Thyroid gland (tissue), 4 donors: ENCODE results near the gene VPS18. TPM values are rescaled to one million over a fixed set of nuclear protein-coding genes. Genes with fewer than 3 reads are reported as not detected.

Experiments
- DNase-seq, 2 donors: peaks; one replicate each; pipeline ENCODE4 v3.0.0-alpha.2; 2019
- H3K27ac ChIP-seq, 3 donors: fragments of 200-600 bp; sonication (generic); 1 replicate in 2 of 3; 2 replicates in 1 of 3; pipeline ENCODE4 v1.5.1; 2016 to 2019; ENCODE audit warnings: mild to moderate bottlenecking in 1 of 3, moderate library complexity in 1 of 3
- H3K27me3 ChIP-seq: fragments of 200-600 bp; sonication (generic); one replicate; pipeline ENCODE4 v1.5.1; 2019
- H3K36me3 ChIP-seq, 2 donors: fragments of 200-600 bp; sonication (generic); one replicate each; pipeline ENCODE4 v1.5.1; 2016 to 2019
- H3K4me1 ChIP-seq, 2 donors: fragments of 200-600 bp; sonication (generic); one replicate each; pipeline ENCODE4 v1.5.1; 2017 to 2019
- H3K4me3 ChIP-seq, 3 donors: fragments of 200-600 bp; sonication (generic); replicated peaks in 1 of 3; 1 replicate in 2 of 3; 2 replicates in 1 of 3; pipeline ENCODE4 v1.5.1; 2016; ENCODE audit warnings: mild to moderate bottlenecking in 1 of 3
- H3K9me3 ChIP-seq: fragments of 200-600 bp; sonication (generic); one replicate; pipeline ENCODE4 v1.5.1; 2017
- CTCF ChIP-seq, 6 experiments: fragments of 200-600 bp in 3 of 6; fragments of 450-650 bp in 3 of 6; sonication (generic) in 3 of 6; IDR thresholded peaks; one replicate each; pipeline ENCODE4 v1.5.1; 2016 to 2019; ENCODE audit warnings: antibody characterized with exemption in 6 of 6, mild to moderate bottlenecking in 2 of 6, inconsistent platforms in 1 of 6, moderate library complexity in 1 of 6
- POLR2A ChIP-seq, 2 donors: fragments of 450-650 bp; IDR thresholded peaks; one replicate each; pipeline ENCODE4 v1.6.1; 2017; ENCODE audit warnings: antibody characterized with exemption in 2 of 2, mild to moderate bottlenecking in 2 of 2, moderate library complexity in 1 of 2
- WGBS, 2 donors: methylation state at CpG; one replicate each; pipeline ENCODE4 v1.1.5; 2017; 5-methylcytosine and 5-hydroxymethylcytosine counted together
- intact Hi-C: fragments of 100-400 bp; cut with DNase I; formaldehyde crosslinking; loops from one replicate; pipeline ENCODE4 v1.15.1; 2023
- total RNA-seq, 4 donors: library from RNA; depleted of rRNA; stranded (reverse); fragments of >200 nt; gene quantifications; one replicate each; pipeline ENCODE4 v1.2.3, GENCODE V29; 2016

VPS18 gene
- total RNA-seq, 4 donors from 2014 or later: 29.2 to 43.6 (median 37.2) TPM

GRCh38 chr15:40878785-40879184 lies 15.5 kb upstream of the VPS18 start:
- TF ChIP-seq CTCF (IDR thresholded peaks at IDR 0.05) (no peak), POLR2A (IDR thresholded peaks at IDR 0.05) (no peak)
- Histone ChIP-seq H3K27ac (no peak overlapping the region), H3K27me3 (no peaks in the 10 kb centered on the region), H3K4me1 (peaks cover 0 to 2% of the 10 kb centered on the region in 2 donors), H3K36me3 (no peaks in the 10 kb centered on the region), H3K4me3 (no peak overlapping the region), H3K9me3 (no peaks in the 10 kb centered on the region)
- WGBS, 2 donors: 100% methylated on average over 1 of the region's 1 CpG
- intact Hi-C loops: no loop called here
- no peak for DNase-seq

GRCh38 chr15:40879609-40880008 lies 14.6 kb upstream of the VPS18 start:
- Histone ChIP-seq H3K4me3 (no peak overlapping the region), H3K27ac (no peak overlapping the region), H3K4me1 (no peaks in the 10 kb centered on the region), H3K36me3 (no peaks in the 10 kb centered on the region), H3K27me3 (no peaks in the 10 kb centered on the region), H3K9me3 (no peaks in the 10 kb centered on the region)
- TF ChIP-seq POLR2A (IDR thresholded peaks at IDR 0.05): no peak
- TF ChIP-seq CTCF (IDR thresholded peaks at IDR 0.05): no peak
- intact Hi-C loops: no loop called here
- no peak for DNase-seq
- 85 to 87% methylated on average over 6 of the region's 6 CpGs for WGBS, 2 donors

GRCh38 chr15:40881351-40881750 lies 12.9 kb upstream of the VPS18 start:
- no peak overlapping the region for H3K4me3 ChIP-seq
- TF ChIP-seq CTCF (IDR thresholded peaks at IDR 0.05) (no peak), POLR2A (IDR thresholded peaks at IDR 0.05) (no peak)
- WGBS, 2 donors: 95% methylated on average over 6 of the region's 6 CpGs
- intact Hi-C loops: no loop called here
- no peaks in the 10 kb centered on the region for H3K9me3 ChIP-seq
- H3K36me3 ChIP-seq: no peaks in the 10 kb centered on the region
- H3K4me1 ChIP-seq: no peaks in the 10 kb centered on the region
- no peaks in the 10 kb centered on the region for H3K27me3 ChIP-seq
- no peak for DNase-seq
- no peak overlapping the region for H3K27ac ChIP-seq

GRCh38 chr15:40886586-40886985 lies 7.7 kb upstream of the VPS18 start:
- Histone ChIP-seq H3K4me3 (no peak overlapping the region), H3K4me1 (no peaks in the 10 kb centered on the region), H3K36me3 (no peaks in the 10 kb centered on the region), H3K27me3 (no peaks in the 10 kb centered on the region), H3K9me3 (no peaks in the 10 kb centered on the region), H3K27ac (no peak overlapping the region)
- TF ChIP-seq POLR2A (IDR thresholded peaks at IDR 0.05) (no peak), CTCF (IDR thresholded peaks at IDR 0.05) (no peak)
- DNase-seq: no peak
- intact Hi-C loops: no loop called here
- 74 to 75% methylated on average over 1 of the region's 1 CpG for WGBS, 2 donors

- Histone ChIP-seq H3K27ac (no peak overlapping the region), H3K27me3 (no peaks in the 10 kb centered on the region), H3K4me1 (peaks cover 0 to 7% of the 10 kb centered on the region in 2 donors), H3K9me3 (no peaks in the 10 kb centered on the region), H3K4me3 (no peak overlapping the region), H3K36me3 (no peaks in the 10 kb centered on the region)
- intact Hi-C loops: no loop called here
- no peak for TF ChIP-seq POLR2A (IDR thresholded peaks at IDR 0.05)
- TF ChIP-seq CTCF (IDR thresholded peaks at IDR 0.05): no peak
- DNase-seq: no peak
Observed at GRCh38 chr15:40889112-40889511, 5.1 kb upstream of the VPS18 start.
